Body of pancreas (tissue), 4 donors: ENCODE data around the gene UBALD1.

ENCODE experiments used
- CTCF ChIP-seq, 7 experiments: fragments of 450-650 bp in 4 of 7; fragments of 200-600 bp in 3 of 7; sonication (generic) in 3 of 7; IDR thresholded peaks; one replicate each; pipeline ENCODE4 v1.5.1; 2016 to 2019; ENCODE audit warnings: antibody characterized with exemption in 7 of 7
- POLR2A ChIP-seq, 3 donors: fragments of 450-650 bp; IDR thresholded peaks; one replicate each; pipeline ENCODE4 v1.6.1; 2016; ENCODE audit warnings: antibody characterized with exemption in 3 of 3, mild to moderate bottlenecking in 2 of 3

- TF ChIP-seq CTCF (IDR thresholded peaks at IDR 0.05) (no peak), POLR2A (IDR thresholded peaks at IDR 0.05) (peak; percentile 82 to 92 (median 90))
Observed at GRCh38 chr16:4624827-4625559, 10.3 kb upstream of the UBALD1 start.
